Skin of body (tissue), 2 donors: ENCODE data around the gene RPTOR. TPM values are rescaled to one million over a fixed set of nuclear protein-coding genes. Genes with fewer than 3 reads are reported as not detected.

Experiments used
- DNase-seq: peaks from one replicate; lab custom pipeline; 2025; lab: John Stamatoyannopoulos, UW
- total RNA-seq: library from RNA; depleted of rRNA; stranded (reverse); fragments of >200 nt; gene quantifications from one replicate; pipeline ENCODE4 v1.2.3, GENCODE V29; 2014

The RPTOR gene
- total RNA-seq, 1 donor from 2014 or later = 22.0 TPM

DNA sequence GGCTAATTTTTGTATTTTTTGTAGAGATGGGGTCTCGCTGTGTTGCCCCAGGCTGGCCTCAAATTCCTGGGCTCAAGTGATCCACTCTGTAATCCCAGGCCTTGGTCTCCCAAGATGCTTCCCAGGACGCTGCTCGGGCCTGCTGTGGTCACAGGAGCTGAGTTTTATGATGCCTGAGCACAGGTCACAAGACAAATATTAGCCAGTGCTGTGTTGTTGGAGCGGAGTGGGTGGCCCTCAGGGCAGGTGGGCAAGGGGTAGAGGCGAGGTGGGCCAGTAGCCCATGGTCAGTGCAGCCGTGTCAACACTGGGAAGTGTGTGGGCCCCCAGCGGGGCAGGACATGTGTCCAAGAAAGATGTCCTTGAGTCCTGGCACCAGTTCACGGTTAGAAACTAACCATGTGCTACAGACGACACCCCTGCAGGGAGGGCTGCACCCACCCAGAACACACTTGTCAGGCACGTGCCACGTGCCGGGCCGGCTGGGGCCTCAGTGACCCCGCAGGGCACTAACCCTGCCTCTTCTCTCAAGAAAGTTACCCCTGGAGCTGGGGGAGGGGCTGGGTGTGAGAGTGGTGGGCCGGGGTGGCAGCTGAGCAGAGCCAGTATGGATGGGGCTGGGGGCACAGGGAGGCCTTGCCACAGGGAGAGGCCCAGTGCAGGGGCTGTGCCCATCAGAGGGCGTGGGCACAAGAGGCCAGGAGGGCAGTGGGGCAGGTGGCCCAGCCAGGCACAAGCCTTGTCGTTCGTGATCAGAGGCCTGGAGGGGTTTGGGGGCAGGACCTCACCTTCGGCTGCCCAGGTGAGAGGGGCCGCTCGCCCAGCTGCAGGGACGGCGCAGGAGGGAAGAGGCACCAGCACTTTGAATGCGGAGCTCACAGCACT, 343.9 kb downstream of the RPTOR start:
- DNase-seq = no peak

DNA sequence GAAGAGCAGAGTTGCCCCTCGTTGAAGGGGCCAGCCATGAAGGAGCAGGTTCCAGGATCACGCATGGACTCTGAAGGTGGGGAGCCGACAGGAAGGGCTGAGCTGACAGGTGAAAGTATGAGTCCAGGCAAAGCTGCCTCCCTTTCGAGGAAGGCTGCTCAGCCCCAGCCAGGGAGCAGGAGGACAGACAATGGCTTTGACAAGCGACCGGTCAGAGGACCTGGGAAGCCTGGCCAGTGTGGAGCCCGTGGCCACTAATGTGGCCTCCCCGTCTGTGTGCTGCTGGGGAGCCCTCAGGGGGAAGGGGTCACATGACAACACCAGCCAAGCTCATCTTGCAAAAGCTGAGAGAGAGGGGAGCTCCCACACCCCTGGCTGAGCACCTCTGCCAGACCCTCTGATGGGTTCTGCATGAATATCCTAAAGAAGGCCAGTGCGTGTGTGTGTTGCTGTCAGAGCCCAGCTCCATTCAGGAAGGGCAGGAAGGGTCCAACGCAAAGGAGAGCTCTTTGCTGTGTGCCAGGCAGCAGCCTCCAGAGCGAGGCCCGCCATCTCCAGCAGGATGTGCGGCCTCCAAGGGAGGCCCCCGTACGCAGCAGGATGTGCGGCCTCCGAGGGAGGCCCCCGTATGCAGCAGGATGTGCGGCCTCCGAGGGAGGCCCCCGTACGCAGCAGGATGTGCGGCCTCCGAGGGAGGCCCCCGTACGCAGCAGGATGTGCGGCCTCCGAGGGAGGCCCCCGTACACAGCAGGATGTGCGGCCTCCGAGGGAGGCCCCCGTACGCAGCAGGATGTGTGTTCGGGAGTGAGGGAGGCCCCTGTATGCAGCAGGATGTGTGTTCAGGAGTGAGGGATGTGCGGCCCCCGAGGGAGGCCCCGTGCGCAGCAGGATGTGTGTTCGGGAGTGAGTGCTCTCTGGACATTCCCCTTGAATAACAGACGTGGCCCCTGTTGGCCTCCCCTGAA, 344.9 kb downstream of the RPTOR start:
- no peak for DNase-seq

DNA sequence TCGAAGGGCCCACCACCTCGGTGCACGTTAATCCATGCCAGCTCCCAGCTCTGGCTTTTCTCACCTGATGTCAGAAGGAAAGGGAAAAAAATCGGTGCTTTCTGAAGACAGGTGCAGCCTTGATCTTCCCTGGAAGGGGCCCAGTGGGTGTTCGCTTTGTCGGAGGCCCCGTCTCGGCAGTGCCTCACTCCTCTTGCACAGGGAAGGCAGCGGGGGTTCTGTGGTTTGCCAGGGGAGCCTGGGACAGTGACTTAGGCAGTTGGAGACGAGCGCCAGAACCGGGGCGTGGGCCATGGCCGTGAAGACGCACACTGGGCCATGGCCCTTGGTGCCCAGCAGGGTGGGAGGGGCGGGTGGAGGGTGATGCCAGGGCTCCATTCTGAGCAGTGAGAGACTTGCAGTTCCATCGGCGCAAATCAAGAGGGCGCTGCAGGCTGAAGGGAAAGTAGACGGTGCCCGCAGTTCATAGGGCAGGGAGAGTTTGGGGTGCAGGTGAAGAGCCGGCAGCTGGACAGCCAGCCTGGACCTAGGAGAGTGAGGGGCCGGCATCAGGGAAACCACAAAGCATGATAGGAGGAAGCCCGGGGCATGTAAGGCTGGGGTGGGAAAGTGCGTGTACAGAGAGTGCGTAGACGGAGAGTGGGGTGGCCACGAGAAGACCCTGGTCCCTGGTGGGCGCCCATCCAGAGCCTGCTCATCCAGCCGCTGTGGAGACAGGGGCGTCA, 345.7 kb downstream of the RPTOR start:
- DNase-seq = no peak

DNA sequence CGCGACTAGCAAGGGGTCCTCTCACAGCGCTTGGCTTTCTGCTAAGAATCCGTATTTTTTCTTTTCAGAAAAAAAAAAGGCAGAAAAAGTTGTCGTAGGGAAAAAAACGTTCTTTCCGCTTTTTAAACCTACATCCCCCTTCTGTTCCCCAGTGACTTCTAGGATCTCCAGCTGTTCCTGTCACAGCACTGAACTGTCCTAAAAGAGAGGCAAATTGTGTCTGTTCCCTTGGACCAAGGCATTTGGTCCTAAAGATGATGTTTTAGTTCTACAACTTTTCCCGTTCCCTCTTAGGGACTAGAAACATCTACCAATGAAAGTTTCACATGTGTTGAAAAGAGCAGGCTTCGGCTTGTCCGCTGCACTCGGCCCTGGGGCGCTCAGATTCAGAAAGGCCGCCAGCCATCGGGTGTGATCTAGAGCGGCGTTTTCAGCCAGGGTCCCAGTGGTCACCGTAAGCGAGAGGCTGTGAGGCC, 346.3 kb downstream of the RPTOR start:
- no peak for DNase-seq

DNA sequence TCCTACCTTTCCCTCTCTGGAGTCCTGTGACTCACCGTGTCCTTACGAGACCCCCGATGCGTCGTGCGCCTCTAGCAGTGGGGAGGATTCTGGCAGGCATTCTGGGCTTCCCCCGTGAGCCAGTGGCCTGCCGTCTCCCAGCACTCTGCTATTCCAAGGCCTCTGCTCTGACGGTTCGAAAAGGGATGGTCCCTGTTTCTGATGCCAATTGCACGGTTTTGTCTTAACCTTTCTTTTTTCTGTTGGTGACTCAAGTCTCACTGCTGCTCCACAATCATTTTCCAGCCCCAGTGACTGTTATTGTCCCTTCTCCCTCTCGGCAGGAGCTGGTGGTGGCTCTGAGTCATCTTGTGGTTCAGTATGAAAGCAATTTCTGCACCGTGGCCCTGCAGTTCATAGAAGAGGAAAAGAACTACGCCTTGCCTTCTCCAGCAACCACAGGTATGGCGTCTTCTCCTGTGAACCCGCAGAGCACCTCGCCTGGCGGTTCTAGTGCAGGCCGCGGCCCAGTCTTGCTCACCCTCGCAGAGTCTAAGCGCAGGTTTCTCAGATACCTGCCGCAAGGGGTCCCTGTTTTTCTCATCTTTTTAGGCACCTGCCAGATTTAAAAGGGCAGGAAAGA, 346.9 kb downstream of the RPTOR start:
- DNase-seq = no peak

DNA sequence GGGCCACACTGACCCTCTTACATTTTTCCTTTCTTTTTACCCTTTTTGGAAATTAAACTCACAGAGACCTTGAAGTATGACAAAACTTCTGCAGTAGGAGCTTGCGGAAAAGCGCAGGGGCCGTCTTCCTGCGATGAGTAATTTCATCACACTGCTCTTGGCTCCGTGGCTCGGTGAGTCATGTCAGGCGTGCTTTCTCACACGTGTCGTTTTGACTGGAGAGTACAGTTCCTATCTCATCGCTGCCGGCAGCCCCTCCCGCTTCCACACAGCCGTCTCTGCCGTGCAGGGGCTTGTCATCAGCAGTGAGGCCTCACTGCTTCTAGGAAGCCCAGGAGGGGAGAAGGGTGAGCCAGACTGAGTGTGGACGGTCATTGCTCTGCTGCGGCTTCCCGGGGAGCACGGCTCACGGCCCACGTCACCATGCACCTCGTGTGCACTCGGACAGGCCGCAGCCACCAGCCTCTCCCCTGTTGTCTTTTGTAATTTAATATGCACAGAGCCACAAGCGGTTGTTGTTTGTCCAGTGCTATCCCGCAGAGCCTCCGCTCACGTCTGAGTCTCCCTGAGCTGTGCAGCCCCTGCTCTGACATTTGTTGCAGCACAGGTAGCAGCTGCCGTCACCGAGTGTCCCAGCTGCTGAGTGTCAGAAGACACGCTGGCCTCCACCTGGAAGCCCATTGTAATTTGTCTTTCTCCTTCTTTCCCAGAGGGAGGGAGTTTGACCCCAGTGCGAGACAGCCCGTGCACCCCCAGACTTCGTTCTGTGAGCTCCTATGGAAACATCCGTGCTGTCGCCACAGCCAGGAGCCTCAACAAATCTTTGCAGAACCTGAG, 347.6 kb downstream of the RPTOR start:
- peak; percentile 75 for DNase-seq

DNA sequence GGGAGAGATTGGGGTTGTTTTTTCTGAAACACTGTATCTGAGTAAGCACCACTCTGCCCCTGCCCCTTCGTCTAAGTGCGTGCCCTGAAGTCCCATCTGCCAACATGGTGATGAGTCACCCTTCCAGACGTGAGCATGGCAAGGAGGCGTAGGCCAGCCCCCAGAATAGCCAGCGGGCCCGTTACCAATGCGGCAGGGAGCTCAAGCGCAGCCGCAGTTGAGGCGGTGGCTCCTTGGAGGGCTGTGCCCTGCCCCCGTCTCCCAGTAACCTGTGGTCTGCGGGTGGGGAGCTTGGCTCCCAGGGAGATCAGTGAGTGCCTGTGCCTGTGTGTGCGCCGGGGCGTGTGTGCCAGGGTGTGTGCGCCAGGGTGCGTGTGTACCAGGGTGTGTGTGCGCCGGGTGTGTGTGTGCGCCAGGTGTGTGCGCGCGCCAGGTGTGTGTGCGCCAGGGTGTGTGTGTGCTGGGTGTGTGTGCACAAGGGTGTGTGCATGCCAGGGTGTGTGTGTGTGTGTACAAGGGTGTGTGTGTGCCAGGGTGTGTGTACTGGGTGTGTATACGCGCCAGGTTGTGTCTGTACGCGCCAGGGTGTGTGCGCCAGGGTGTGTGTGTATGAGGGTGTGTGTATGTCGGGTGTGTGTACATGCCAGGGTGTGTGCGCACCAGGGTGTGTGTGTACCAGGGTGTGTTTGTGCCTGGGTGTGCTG, 348.4 kb downstream of the RPTOR start:
- DNase-seq = no peak

DNA sequence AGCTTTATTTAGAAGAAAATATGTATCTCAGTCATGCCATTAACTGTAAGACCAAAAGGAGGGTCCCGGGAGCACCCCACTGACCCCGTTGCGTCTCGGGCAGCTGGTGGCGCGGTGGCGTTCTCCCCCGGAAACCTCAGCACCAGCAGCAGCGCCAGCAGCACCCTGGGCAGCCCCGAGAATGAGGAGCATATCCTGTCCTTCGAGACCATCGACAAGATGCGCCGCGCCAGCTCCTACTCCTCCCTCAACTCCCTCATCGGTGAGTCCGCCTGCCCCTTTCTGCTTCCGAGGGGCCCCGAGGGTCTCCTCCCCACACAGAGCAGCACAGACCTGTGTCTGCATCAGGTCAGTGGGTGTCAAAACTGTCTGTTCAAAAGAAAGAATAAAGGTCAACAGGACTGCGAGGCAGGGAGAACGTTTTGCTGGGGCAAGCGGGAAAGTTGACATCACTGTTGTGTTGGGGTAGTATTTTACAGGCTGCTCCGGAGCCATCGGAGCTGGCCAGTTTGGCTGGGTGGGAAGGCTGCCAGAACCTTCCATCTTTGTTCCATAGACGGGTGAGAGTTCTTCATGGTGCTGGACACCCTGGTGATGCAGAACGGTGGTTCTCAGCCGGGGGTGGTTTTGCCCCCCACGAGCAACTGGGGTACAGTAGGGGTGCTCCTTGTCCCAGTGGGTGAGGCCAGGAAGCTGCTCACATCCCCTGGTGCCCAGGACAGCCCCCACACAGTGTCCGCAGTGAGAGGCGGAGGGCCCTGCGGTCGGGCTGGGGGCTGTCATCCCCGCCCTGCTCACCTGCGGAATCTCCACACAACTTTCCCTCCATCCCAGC, 349.2 kb downstream of the RPTOR start:
- no peak for DNase-seq

DNA sequence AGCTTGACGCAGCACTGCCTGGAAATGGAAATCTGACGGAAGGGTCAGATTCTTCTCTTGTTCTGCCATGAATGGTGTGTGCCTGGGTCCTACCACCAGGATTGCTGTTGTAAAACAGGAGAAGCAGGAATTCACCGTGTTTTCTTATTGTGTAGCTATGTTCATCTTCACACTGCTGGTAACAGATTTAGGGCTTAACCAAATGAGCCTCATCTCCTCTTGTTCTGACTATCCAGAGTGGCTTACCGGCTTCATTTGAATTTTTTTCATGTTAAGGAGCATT, 349.7 kb downstream of the RPTOR start:
- DNase-seq = no peak

DNA sequence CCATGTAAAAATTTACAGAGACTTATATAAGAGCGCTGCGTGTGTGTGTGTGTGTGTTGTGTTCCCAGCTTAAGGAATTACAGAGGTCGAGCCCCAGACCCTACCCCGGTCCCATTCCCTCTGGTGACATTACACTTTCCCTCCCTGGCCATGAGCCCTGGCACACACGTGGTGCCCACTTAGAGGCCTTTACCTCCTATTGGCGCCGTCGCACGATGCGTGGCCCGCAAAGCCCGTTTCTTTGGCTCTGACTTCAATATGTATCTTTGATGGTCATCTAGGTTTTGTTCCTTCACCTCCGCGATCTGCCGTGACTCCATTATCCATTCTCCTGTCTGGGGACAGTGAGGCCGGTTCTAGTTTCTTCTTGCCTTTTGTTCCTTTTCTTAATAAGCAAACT, 350.1 kb downstream of the RPTOR start:
- no peak for DNase-seq

DNA sequence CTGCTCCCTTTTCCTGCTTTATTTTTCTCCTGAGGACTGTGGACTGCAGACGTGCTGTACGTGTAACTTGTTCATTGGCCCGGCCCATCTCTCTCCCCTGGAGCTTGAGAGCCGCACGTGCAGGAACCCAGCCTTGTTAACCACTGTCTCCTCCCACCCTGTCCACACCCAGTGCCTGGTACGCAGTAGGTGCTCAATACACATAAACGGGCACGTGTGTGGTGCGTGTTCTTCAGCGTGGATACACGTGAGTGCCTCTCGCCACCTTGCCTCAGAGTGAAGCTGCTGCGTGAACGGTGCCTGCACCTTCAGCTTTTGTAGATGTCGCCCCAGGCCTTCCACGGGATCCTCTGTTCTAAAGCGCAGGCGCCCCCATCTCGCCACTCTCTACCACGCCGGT, 350.7 kb downstream of the RPTOR start:
- no peak for DNase-seq

DNA sequence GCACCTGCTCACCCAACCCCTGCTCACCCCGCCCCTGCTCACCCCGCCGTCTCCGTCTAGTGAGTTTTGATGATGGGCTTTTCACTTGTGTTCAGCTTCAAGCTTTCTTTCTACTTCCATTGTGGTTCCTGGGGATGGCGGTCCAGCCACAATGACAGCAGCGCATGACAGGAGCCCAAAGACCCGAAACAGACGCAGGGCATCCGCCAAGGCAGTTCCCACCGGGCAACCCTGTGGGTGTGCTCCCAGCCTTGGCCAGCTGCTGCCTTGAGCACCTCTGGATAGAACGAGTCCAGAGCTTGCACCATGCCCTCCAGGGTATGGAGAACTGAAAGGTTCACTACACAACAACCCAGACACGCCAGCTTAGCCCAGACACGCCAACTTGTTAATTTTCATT, 354.1 kb downstream of the RPTOR start:
- DNase-seq = no peak

DNA sequence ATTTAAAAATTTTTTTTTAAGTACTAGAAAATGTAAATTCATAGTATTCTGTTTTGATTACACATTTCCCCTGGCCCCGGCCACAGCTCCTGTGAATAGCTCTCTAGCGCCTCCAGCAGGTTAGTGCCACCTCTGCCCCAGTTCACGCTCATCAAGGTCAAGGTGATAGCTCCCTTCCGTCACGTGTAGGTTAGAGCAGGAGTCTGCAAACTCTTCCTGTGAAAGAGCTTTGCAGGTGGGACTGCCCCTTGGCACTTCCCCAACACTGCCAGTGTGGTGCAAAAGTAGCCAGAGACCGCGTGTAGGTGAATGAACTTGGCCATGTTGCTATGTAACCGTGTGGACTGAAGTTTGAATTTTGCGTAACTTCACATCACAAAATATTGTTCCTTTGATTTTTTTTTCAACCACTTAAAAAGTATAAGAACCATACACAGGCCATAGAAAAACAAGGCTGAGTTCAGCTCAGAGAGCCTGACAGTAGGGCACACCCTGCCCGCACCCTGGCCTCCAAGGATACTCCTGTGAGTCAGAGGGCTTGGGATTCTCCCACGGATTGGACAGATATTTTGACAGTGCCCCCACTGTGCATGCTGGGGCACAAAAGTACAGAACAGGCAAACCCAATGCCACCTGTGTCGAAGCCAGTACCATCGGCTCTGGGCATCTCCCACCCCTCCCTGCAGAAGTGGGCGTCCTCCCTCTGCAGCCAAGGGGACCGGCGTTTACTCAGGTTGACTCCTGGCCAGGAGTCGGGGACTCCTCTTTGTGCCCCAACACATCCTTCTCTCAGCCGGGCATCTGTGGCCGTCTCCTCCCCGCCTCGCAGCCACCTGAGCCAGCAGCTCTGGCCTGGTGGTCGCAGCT, 355.0 kb downstream of the RPTOR start:
- no peak for DNase-seq

DNA sequence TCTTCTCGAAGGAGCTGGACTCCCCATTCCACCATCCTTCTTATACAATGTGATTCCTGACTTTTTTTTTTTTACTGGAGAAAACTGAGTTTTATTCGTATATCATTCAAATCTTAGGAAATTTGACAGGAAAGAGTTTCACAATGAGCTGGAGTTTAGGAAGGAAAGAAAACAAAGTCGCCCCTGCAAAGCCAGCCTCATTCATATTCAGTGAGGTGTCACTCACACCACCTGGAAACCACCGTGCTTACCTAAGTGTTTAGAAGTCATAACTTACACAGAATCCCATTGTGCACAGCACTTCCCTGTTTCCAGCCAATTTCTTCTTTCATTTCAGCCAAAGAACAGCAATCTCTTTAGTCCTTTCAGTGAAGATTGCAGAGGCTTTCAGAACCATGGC, 356.7 kb downstream of the RPTOR start:
- DNase-seq = no peak

DNA sequence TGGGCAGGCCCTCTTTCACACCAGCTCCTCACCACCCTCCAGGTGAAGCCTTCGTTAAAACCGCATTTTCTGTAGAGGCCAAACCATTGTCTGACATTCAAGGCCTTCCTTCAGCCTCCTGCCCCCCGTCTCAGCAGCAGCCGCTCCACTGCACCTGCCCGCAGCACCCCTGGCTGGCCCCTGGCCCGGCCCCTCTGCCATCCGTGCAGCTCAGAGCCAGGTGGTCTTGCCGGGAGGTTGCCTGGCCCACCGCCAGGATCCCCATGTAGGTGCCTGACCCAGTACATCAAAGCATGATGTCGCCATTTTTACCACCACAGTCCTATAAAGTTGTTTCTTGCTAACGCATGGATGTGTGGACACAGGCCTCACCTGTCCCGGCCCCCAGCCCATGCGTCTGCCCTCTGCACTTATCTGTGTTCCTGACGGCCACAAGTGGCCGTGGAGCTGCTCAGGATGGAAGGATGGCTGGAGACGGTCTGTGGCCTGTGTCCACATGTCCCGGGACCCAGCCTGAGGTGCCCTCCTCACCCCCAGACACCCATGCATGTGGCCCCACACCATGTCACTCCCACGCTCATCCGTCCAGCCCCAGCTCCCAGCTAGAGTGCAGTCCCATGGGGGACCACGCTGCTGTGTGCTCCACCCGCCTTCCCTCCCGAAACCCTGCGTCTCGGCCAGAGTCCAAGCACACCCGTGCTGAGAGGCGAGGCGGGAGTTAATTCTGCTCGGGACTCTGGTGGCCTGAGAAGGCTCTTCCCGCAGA, 357.7 kb downstream of the RPTOR start:
- DNase-seq = no peak

DNA sequence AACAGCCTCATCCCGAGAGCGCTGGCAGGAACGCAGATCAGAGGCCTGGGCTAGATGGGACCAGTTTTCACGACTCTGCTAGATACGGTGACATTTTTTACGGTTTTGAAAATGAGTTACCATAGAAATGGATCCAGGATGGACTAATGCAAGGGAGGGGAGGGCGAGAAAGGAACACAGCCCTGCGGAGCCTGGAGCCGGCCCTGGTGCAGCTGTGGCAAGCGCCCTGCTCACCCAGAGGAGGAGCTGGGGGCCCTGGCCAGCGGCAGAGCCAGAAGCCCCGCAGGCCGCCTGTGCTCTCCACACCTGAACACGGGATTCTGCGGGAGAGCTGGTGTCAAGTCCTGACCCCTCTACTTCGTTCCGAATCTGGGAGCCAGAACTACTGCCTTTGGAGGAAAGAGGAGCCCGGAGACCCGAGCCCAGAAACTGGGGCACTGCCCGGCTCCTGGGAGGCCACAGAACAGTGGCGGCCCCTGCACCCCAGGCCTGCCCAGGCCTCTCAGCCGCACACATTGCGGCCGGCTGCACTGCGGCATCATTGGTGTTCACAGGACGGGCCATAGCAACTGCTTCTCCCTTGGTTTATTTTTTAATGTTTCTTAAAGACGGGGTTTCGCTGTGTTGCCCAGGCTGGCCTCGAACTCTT, 358.4 kb downstream of the RPTOR start:
- no peak for DNase-seq
